ENCODE measurements around the gene STH.
A peak's percentile ranks its signal among the peaks of the same experiment; 100 is the strongest.

Gene STH

GRCh38 chr17:46008591-46008990, 9.5 kb downstream of the STH start:
- no peak overlapping the region for H2AFZ ChIP-seq (ENCODE audit: low read depth, low read length)
- H2BK12ac ChIP-seq (ENCODE audit: low read length in 2 of 2) = no peak overlapping the region
- no peak overlapping the region for H2BK5ac ChIP-seq (ENCODE audit: low read depth, low read length, poor library complexity, severe bottlenecking)
- H3K4me1 ChIP-seq (ENCODE audit: control insufficient read depth, insufficient read depth, low read depth, low read length) = peaks cover 18% of the 10 kb centered on the region
- H3K9me3 ChIP-seq (ENCODE audit: control insufficient read depth, low read length) = no peaks in the 10 kb centered on the region
- H3K36me3 ChIP-seq (ENCODE audit: control insufficient read depth in 1 of 2, insufficient read depth in 2 of 2, low read depth in 1 of 2, low read length in 2 of 2) = no peaks in the 10 kb centered on the region
- H2AK5ac ChIP-seq (ENCODE audit: low read length, severe bottlenecking) = no peak overlapping the region
- H3K23ac ChIP-seq (ENCODE audit: low read length in 2 of 2) = no peak overlapping the region
- H3K4me3 ChIP-seq (ENCODE audit: insufficient read depth in 1 of 2, low read depth in 1 of 2, low read length in 2 of 2) = no peak overlapping the region
- no peaks in the 10 kb centered on the region for H3K79me1 ChIP-seq (replicated peaks; ENCODE audit: low read length, poor library complexity, severe bottlenecking)
- H2BK15ac ChIP-seq (ENCODE audit: low read depth, poor library complexity, severe bottlenecking) = no peak overlapping the region
- H2BK120ac ChIP-seq (ENCODE audit: low read depth, low read length) = no peak overlapping the region
- H4K91ac ChIP-seq (ENCODE audit: low read length) = no peak overlapping the region
- no peak for DNase-seq
- 96% methylated on average over 9 of the region's 9 CpGs for WGBS
- H3K9ac ChIP-seq (ENCODE audit: low read length) = no peak overlapping the region
- H3K4me2 ChIP-seq (ENCODE audit: low read length, poor library complexity, severe bottlenecking) = no peak overlapping the region
- H3K27ac ChIP-seq (ENCODE audit: low read length, poor library complexity, severe bottlenecking) = no peak overlapping the region
- no peak overlapping the region for H4K8ac ChIP-seq (ENCODE audit: low read length)
- peaks cover 7 to 20% of the 10 kb centered on the region in 2 experiments for H3K27me3 ChIP-seq (ENCODE audit: control insufficient read depth in 1 of 2, insufficient read depth in 1 of 2, low read length in 2 of 2)
- H3K4ac ChIP-seq (ENCODE audit: low read depth in 1 of 2, low read length in 2 of 2) = no peak overlapping the region
- no peak overlapping the region for H3K18ac ChIP-seq (ENCODE audit: low read depth in 1 of 2, low read length in 2 of 2)
- no peak overlapping the region for H3K14ac ChIP-seq (ENCODE audit: low read length in 2 of 2)

- H3K14ac ChIP-seq (ENCODE audit: low read length in 2 of 2) = no peak overlapping the region
- H2BK5ac ChIP-seq (ENCODE audit: low read depth, low read length, poor library complexity, severe bottlenecking) = no peak overlapping the region
- H2BK15ac ChIP-seq (ENCODE audit: low read depth, poor library complexity, severe bottlenecking) = no peak overlapping the region
- no peak overlapping the region for H2AFZ ChIP-seq (ENCODE audit: low read depth, low read length)
- no peak overlapping the region for H2AK5ac ChIP-seq (ENCODE audit: low read length, severe bottlenecking)
- no peak overlapping the region for H3K4me3 ChIP-seq (ENCODE audit: insufficient read depth in 1 of 2, low read depth in 1 of 2, low read length in 2 of 2)
- no peaks in the 10 kb centered on the region for H3K79me1 ChIP-seq (replicated peaks; ENCODE audit: low read length, poor library complexity, severe bottlenecking)
- H4K91ac ChIP-seq (ENCODE audit: low read length) = no peak overlapping the region
- WGBS = 84% methylated on average over 33 of the region's 33 CpGs
- DNase-seq = peak; percentile 29
- no peak overlapping the region for H3K23ac ChIP-seq (ENCODE audit: low read length in 2 of 2)
- no peak overlapping the region for H3K4ac ChIP-seq (ENCODE audit: low read depth in 1 of 2, low read length in 2 of 2)
- H2BK120ac ChIP-seq (ENCODE audit: low read depth, low read length) = no peak overlapping the region
- no peak overlapping the region for H2BK12ac ChIP-seq (ENCODE audit: low read length in 2 of 2)
- H3K27me3 ChIP-seq (ENCODE audit: control insufficient read depth in 1 of 2, insufficient read depth in 1 of 2, low read length in 2 of 2) = peaks cover 7 to 20% of the 10 kb centered on the region in 2 experiments
- H3K27ac ChIP-seq (ENCODE audit: low read length, poor library complexity, severe bottlenecking) = no peak overlapping the region
- no peak overlapping the region for H3K18ac ChIP-seq (ENCODE audit: low read depth in 1 of 2, low read length in 2 of 2)
- H3K9me3 ChIP-seq (ENCODE audit: control insufficient read depth, low read length) = no peaks in the 10 kb centered on the region
- H4K8ac ChIP-seq (ENCODE audit: low read length) = no peak overlapping the region
- no peak overlapping the region for H3K9ac ChIP-seq (ENCODE audit: low read length)
- no peak overlapping the region for H3K4me2 ChIP-seq (ENCODE audit: low read length, poor library complexity, severe bottlenecking)
- H3K4me1 ChIP-seq (ENCODE audit: control insufficient read depth, insufficient read depth, low read depth, low read length) = peaks cover 13% of the 10 kb centered on the region
- no peaks in the 10 kb centered on the region for H3K36me3 ChIP-seq (ENCODE audit: control insufficient read depth in 1 of 2, insufficient read depth in 2 of 2, low read depth in 1 of 2, low read length in 2 of 2)
Measured at GRCh38 chr17:46009681-46010596, 10.9 kb downstream of the STH start.

- H2BK5ac ChIP-seq (ENCODE audit: low read depth, low read length, poor library complexity, severe bottlenecking) = no peak overlapping the region
- H3K27ac ChIP-seq (ENCODE audit: low read length, poor library complexity, severe bottlenecking) = no peak overlapping the region
- no peak overlapping the region for H3K14ac ChIP-seq (ENCODE audit: low read length in 2 of 2)
- no peak for DNase-seq
- no peak overlapping the region for H3K4ac ChIP-seq (ENCODE audit: low read depth in 1 of 2, low read length in 2 of 2)
- H3K4me1 ChIP-seq (ENCODE audit: control insufficient read depth, insufficient read depth, low read depth, low read length) = peaks cover 13% of the 10 kb centered on the region
- no peak overlapping the region for H3K9ac ChIP-seq (ENCODE audit: low read length)
- no peak overlapping the region for H3K4me3 ChIP-seq (ENCODE audit: insufficient read depth in 1 of 2, low read depth in 1 of 2, low read length in 2 of 2)
- H3K4me2 ChIP-seq (ENCODE audit: low read length, poor library complexity, severe bottlenecking) = no peak overlapping the region
- no peak overlapping the region for H4K91ac ChIP-seq (ENCODE audit: low read length)
- no peak overlapping the region for H2AFZ ChIP-seq (ENCODE audit: low read depth, low read length)
- no peak overlapping the region for H2BK12ac ChIP-seq (ENCODE audit: low read length in 2 of 2)
- WGBS = 92% methylated on average over 16 of the region's 16 CpGs
- no peak overlapping the region for H3K18ac ChIP-seq (ENCODE audit: low read depth in 1 of 2, low read length in 2 of 2)
- H3K27me3 ChIP-seq (ENCODE audit: control insufficient read depth in 1 of 2, insufficient read depth in 1 of 2, low read length in 2 of 2) = peaks cover 7 to 17% of the 10 kb centered on the region in 2 experiments
- H4K8ac ChIP-seq (ENCODE audit: low read length) = no peak overlapping the region
- H3K23ac ChIP-seq (ENCODE audit: low read length in 2 of 2) = no peak overlapping the region
- H2BK15ac ChIP-seq (ENCODE audit: low read depth, poor library complexity, severe bottlenecking) = no peak overlapping the region
- H2AK5ac ChIP-seq (ENCODE audit: low read length, severe bottlenecking) = no peak overlapping the region
- H3K9me3 ChIP-seq (ENCODE audit: control insufficient read depth, low read length) = no peaks in the 10 kb centered on the region
- no peak overlapping the region for H2BK120ac ChIP-seq (ENCODE audit: low read depth, low read length)
- H3K36me3 ChIP-seq (ENCODE audit: control insufficient read depth in 1 of 2, insufficient read depth in 2 of 2, low read depth in 1 of 2, low read length in 2 of 2) = no peaks in the 10 kb centered on the region
- H3K79me1 ChIP-seq (replicated peaks; ENCODE audit: low read length, poor library complexity, severe bottlenecking) = no peaks in the 10 kb centered on the region
Measured at GRCh38 chr17:46010597-46011186, 11.6 kb downstream of the STH start.

GRCh38 chr17:46011711-46012505, 12.9 kb downstream of the STH start:
- no peaks in the 10 kb centered on the region for H3K9me3 ChIP-seq (ENCODE audit: control insufficient read depth, low read length)
- no peak overlapping the region for H4K8ac ChIP-seq (ENCODE audit: low read length)
- DNase-seq = no peak
- peak overlapping the region; percentile 63 for H2BK15ac ChIP-seq (ENCODE audit: low read depth, poor library complexity, severe bottlenecking)
- no peaks in the 10 kb centered on the region for H3K79me1 ChIP-seq (replicated peaks; ENCODE audit: low read length, poor library complexity, severe bottlenecking)
- no peak overlapping the region for H2AFZ ChIP-seq (ENCODE audit: low read depth, low read length)
- H3K4ac ChIP-seq (ENCODE audit: low read depth in 1 of 2, low read length in 2 of 2) = no peak overlapping the region
- no peak overlapping the region for H2BK12ac ChIP-seq (ENCODE audit: low read length in 2 of 2)
- H3K4me1 ChIP-seq (ENCODE audit: control insufficient read depth, insufficient read depth, low read depth, low read length) = peaks cover 13% of the 10 kb centered on the region
- H2BK5ac ChIP-seq (ENCODE audit: low read depth, low read length, poor library complexity, severe bottlenecking) = no peak overlapping the region
- H4K91ac ChIP-seq (ENCODE audit: low read length) = no peak overlapping the region
- H3K23ac ChIP-seq (ENCODE audit: low read length in 2 of 2) = peak overlapping the region in 1 of 2 experiments; percentile 63
- H3K4me2 ChIP-seq (ENCODE audit: low read length, poor library complexity, severe bottlenecking) = no peak overlapping the region
- H3K27me3 ChIP-seq (ENCODE audit: control insufficient read depth in 1 of 2, insufficient read depth in 1 of 2, low read length in 2 of 2) = peaks cover 7 to 14% of the 10 kb centered on the region in 2 experiments
- H3K9ac ChIP-seq (ENCODE audit: low read length) = no peak overlapping the region
- no peaks in the 10 kb centered on the region for H3K36me3 ChIP-seq (ENCODE audit: control insufficient read depth in 1 of 2, insufficient read depth in 2 of 2, low read depth in 1 of 2, low read length in 2 of 2)
- H2BK120ac ChIP-seq (ENCODE audit: low read depth, low read length) = no peak overlapping the region
- H3K18ac ChIP-seq (ENCODE audit: low read depth in 1 of 2, low read length in 2 of 2) = no peak overlapping the region
- H3K27ac ChIP-seq (ENCODE audit: low read length, poor library complexity, severe bottlenecking) = no peak overlapping the region
- peak overlapping the region in 1 of 2 experiments; percentile 36 for H3K14ac ChIP-seq (ENCODE audit: low read length in 2 of 2)
- WGBS = 88% methylated on average over 28 of the region's 28 CpGs
- H2AK5ac ChIP-seq (ENCODE audit: low read length, severe bottlenecking) = no peak overlapping the region
- no peak overlapping the region for H3K4me3 ChIP-seq (ENCODE audit: insufficient read depth in 1 of 2, low read depth in 1 of 2, low read length in 2 of 2)
